Fibroblast of lung (primary cell): ENCODE data around the gene KRTAP10-1. TPM values are rescaled to one million over a fixed set of nuclear protein-coding genes. Genes with fewer than 3 reads are reported as not detected.
"Not testable (repeated sequence)": the region's sequence is repeated elsewhere in the genome, so short reads cannot be mapped to it uniquely, and the experiment has no call there.

ENCODE experiments used
- DNase-seq, 2 donors: peaks; one replicate each; pipeline versions ENCODE4 v3.0.0 to v3.0.0-alpha.2; 2010; ENCODE audit warnings: low read depth in 2 of 2
- H2AFZ ChIP-seq: 2 replicates; pipeline ENCODE4 v1.5.1; 2012; ENCODE audit warnings: low read length, control low read depth, inconsistent platforms
- H3K27ac ChIP-seq: 2 replicates; pipeline ENCODE4 v1.5.1; 2011; ENCODE audit warnings: low read length, control low read depth; ENCODE audit not compliant: insufficient read depth
- H3K27me3 ChIP-seq: 2 replicates; pipeline ENCODE4 v1.5.1; 2011; ENCODE audit warnings: mild to moderate bottlenecking, low read length; ENCODE audit not compliant: control insufficient read depth, insufficient read depth
- H3K36me3 ChIP-seq: 2 replicates; pipeline ENCODE4 v1.5.1; 2011; ENCODE audit warnings: low read length; ENCODE audit not compliant: control insufficient read depth, insufficient read depth
- H3K4me1 ChIP-seq: 2 replicates; pipeline ENCODE4 v1.5.1; 2011; ENCODE audit warnings: low read length; ENCODE audit not compliant: control insufficient read depth, insufficient read depth; ENCODE audit errors: extremely low read depth
- H3K4me2 ChIP-seq: 2 replicates; pipeline ENCODE4 v1.5.1; 2011; ENCODE audit warnings: low read length, control low read depth; ENCODE audit not compliant: insufficient read depth; ENCODE audit errors: extremely low read depth
- H3K4me3 ChIP-seq, 4 experiments: fragments of 200-600 bp in 1 of 4; sonication (generic) in 1 of 4; replicated peaks in 1 of 4; 2 replicates each; pipeline ENCODE4 v1.5.1; 2011 to 2016; ENCODE audit warnings: low read length in 4 of 4, low read depth in 3 of 4, mild to moderate bottlenecking in 3 of 4, control low read depth in 2 of 4, inconsistent platforms in 1 of 4, mixed read lengths in 1 of 4; ENCODE audit not compliant: insufficient read depth in 1 of 4; ENCODE audit errors: control extremely low read depth in 1 of 4
- H3K79me2 ChIP-seq: 2 replicates; pipeline ENCODE4 v1.5.1; 2012; ENCODE audit warnings: mild to moderate bottlenecking, low read length, inconsistent platforms; ENCODE audit not compliant: control insufficient read depth, insufficient read depth
- H3K9ac ChIP-seq: 2 replicates; pipeline ENCODE4 v1.5.1; 2011; ENCODE audit warnings: mild to moderate bottlenecking, low read length, control low read depth; ENCODE audit not compliant: insufficient read depth
- H3K9me3 ChIP-seq: 2 replicates; pipeline ENCODE4 v1.5.1; 2012; ENCODE audit warnings: low read depth, low read length; ENCODE audit not compliant: control insufficient read depth, insufficient read depth
- H4K20me1 ChIP-seq: 2 replicates; pipeline ENCODE4 v1.5.1; 2011; ENCODE audit warnings: low read length; ENCODE audit not compliant: control insufficient read depth, insufficient read depth; ENCODE audit errors: extremely low read depth
- CTCF ChIP-seq, 2 donors: IDR thresholded peaks in 1 of 2; conservative IDR thresholded peaks in 1 of 2; 1 replicate in 1 of 2; 2 replicates in 1 of 2; pipeline ENCODE4 v1.5.1; 2011 to 2012; ENCODE audit warnings: low read length in 2 of 2, control low read depth in 1 of 2, inconsistent platforms in 1 of 2, low read depth in 1 of 2, mild to moderate bottlenecking in 1 of 2
- EZH2 ChIP-seq: IDR thresholded peaks from 2 replicates; pipeline ENCODE4 v1.5.1; 2012; ENCODE audit warnings: low read length, control low read depth, mild to moderate bottlenecking; ENCODE audit errors: missing control alignments
- polyA plus RNA-seq, 2 donors: library from polyadenylated mRNA; depleted of rRNA in 1 of 2; stranded (reverse) in 1 of 2; unstranded in 1 of 2; fragments of >200 nt; gene quantifications; 2 replicates each; pipeline ENCODE4 v1.2.1, GENCODE V29; 2011 to 2012; ENCODE audit warnings: missing spikeins in 1 of 2
- total RNA-seq: library from RNA; depleted of rRNA; stranded (reverse); fragments of >200 nt; gene quantifications from 2 replicates; pipeline ENCODE4 v1.2.1, GENCODE V29; 2014

The KRTAP10-1 gene
- total and polyA plus RNA-seq, 2 donors (not counting 1 experiment from before 2014, with no cell fraction given), result not detected

GRCh38 chr21:44574457-44575306, 34.7 kb upstream of the KRTAP10-1 start:
- no peaks in the 10 kb centered on the region for H3K27me3 ChIP-seq
- no peaks in the 10 kb centered on the region for H3K79me2 ChIP-seq
- H3K9ac ChIP-seq, result no peak overlapping the region

GRCh38 chr21:44573630-44574456, 33.8 kb upstream of the KRTAP10-1 start, which contains the start of gene KRTAP10-4:
Gene KRTAP10-4, plus strand, starts transcription at chr21:44573729. Its CDS starts 30 bp downstream, at chr21:44573759.
- not testable (repeated sequence) for H3K27ac ChIP-seq, H4K20me1 ChIP-seq, H2AFZ ChIP-seq, DNase-seq, H3K9ac ChIP-seq, H3K4me3 ChIP-seq, H3K36me3 ChIP-seq, H3K4me2 ChIP-seq, H3K4me1 ChIP-seq, H3K79me2 ChIP-seq, H3K27me3 ChIP-seq, H3K9me3 ChIP-seq

More at GRCh38 chr21:44574457-44575306, 34.7 kb upstream of the KRTAP10-1 start:
- no peak overlapping the region for H3K4me3 ChIP-seq
- no peak for TF ChIP-seq EZH2
- TF ChIP-seq CTCF (conservative IDR thresholded peaks at IDR 0.05 in 1 of 2, IDR thresholded peaks at IDR 0.05 in 1 of 2; ENCODE audit: low read depth in 1 of 2, low read length in 2 of 2), result no peak
- DNase-seq, result no peak
- no peak overlapping the region for H2AFZ ChIP-seq
- H4K20me1 ChIP-seq, result no peaks in the 10 kb centered on the region
- H3K36me3 ChIP-seq, result no peaks in the 10 kb centered on the region
- no peaks in the 10 kb centered on the region for H3K4me1 ChIP-seq
- H3K27ac ChIP-seq, result no peak overlapping the region
- no peak overlapping the region for H3K4me2 ChIP-seq
- no peaks in the 10 kb centered on the region for H3K9me3 ChIP-seq

GRCh38 chr21:44572959-44573583, 33.1 kb upstream of the KRTAP10-1 start:
- no peaks in the 10 kb centered on the region for H3K79me2 ChIP-seq
- H3K27ac ChIP-seq, result no peak overlapping the region
- no peak overlapping the region for H3K4me2 ChIP-seq
- H3K27me3 ChIP-seq, result no peaks in the 10 kb centered on the region
- no peak overlapping the region for H3K4me3 ChIP-seq
- H2AFZ ChIP-seq, result no peak overlapping the region
- H3K9ac ChIP-seq, result no peak overlapping the region
- peak in 1 of 2 donors; percentile 12 for DNase-seq
- no peaks in the 10 kb centered on the region for H3K4me1 ChIP-seq
- no peaks in the 10 kb centered on the region for H3K9me3 ChIP-seq
- TF ChIP-seq EZH2 (no peak), CTCF (conservative IDR thresholded peaks at IDR 0.05 in 1 of 2, IDR thresholded peaks at IDR 0.05 in 1 of 2; ENCODE audit: low read depth in 1 of 2, low read length in 2 of 2) (no peak)
- no peaks in the 10 kb centered on the region for H4K20me1 ChIP-seq
- no peaks in the 10 kb centered on the region for H3K36me3 ChIP-seq
